D721Med (cell line): ENCODE results near the gene PCSK5.

Source experiments
- DNase-seq: peaks from one replicate; pipeline ENCODE4 v3.0.0; 2011; ENCODE audit warnings: low spot score; ENCODE audit not compliant: insufficient read length
- FAIRE-seq: peaks from 2 replicates; lab custom pipeline; 2011; peaks lifted over from hg19 to GRCh38; lab: Jason Lieb, UNC
- TF ChIP-seq, protein P1 (sequence below): IDR thresholded peaks from 2 replicates; pipeline ENCODE4 v1.5.1; 2012; ENCODE audit warnings: mild to moderate bottlenecking, control low read depth; ENCODE audit not compliant: insufficient read depth; ENCODE audit errors: missing control alignments

PCSK5 gene

DNA sequence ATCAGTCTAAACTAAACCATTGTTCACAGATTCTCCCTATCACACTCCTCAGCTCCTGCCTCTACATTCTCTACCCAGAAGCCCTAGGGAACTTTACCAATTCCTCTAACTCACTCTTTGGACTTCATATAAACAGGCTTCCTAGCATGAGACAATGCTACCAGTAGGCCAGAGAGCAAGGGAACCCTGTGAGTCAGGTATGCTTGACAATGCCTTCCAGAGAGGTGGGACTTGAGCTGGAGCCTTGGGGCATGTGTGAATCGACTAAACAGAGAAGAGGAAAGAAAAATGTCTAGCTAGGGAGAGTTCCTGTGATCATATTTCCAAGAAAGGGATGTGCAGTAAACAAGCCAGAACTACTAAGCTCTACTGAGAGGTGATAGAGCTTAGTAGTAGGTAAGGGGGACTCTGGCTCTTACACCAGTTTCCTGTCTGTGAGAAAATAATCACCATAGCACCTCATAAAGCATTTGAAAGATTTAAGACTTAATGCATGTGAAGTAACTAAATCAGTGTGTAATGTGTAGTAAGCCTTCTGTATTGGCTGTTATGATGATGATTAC lies 510.1 kb downstream of the PCSK5 start:
- no peak for DNase-seq
- TF ChIP-seq, protein P1, sequence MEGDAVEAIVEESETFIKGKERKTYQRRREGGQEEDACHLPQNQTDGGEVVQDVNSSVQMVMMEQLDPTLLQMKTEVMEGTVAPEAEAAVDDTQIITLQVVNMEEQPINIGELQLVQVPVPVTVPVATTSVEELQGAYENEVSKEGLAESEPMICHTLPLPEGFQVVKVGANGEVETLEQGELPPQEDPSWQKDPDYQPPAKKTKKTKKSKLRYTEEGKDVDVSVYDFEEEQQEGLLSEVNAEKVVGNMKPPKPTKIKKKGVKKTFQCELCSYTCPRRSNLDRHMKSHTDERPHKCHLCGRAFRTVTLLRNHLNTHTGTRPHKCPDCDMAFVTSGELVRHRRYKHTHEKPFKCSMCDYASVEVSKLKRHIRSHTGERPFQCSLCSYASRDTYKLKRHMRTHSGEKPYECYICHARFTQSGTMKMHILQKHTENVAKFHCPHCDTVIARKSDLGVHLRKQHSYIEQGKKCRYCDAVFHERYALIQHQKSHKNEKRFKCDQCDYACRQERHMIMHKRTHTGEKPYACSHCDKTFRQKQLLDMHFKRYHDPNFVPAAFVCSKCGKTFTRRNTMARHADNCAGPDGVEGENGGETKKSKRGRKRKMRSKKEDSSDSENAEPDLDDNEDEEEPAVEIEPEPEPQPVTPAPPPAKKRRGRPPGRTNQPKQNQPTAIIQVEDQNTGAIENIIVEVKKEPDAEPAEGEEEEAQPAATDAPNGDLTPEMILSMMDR, result no peak
- no peak for FAIRE-seq

DNA sequence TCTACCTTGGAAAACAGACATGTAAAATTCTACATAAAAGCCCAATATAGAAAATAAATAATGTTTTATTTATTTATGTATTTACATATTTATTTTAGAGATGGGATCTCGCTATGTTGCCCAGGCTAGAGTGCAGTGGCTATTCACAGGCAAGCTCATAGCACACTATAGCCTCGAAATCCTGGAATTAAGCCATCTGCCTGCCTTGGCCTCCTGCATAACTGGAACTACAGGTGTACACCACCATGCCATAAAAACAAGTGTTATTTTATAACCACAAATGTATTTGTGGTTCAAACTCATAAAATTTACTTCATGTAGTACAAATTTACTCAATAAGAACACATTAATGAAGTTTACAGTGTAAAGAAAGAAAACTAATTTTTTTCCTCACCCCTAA lies 510.7 kb downstream of the PCSK5 start:
- FAIRE-seq (no peak), DNase-seq (no peak)
- TF ChIP-seq, protein P1, result no peak

DNA sequence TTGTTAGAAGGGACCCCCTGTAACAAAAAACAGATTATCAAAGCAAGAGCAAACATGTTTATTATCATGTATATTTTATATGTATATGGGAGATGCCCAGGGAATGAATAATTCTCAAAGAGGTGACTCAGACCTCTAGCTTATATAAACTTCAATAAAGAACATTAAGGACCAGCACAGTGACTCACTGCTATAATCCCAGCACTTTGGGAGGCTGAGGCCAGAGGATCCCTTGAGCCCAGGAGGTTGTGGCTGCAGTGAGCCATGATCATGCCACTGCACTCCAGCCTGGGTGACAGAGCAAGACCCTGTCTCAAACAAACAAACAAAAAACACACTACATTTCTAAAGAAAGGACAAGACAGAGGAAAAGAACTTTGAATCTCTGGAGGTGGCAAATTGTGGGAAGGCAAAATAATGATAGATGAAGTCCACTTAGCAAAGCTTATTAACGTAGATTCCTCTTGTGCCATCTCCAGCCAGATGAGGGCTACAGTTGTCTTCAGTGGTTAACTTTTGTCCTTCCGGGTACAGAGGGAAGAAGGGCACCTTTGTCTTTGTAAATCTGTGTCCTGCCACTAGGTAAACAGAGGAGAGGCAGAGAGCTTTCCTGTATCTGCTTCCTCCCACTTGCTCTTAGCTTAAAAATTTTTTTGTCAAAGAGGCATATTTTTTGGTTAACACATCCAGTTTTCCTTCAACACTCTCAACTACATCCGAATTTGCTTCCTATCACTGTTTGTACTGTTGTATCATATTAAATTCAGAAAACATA lies 511.3 kb downstream of the PCSK5 start:
- FAIRE-seq (no peak), DNase-seq (no peak)
- TF ChIP-seq, protein P1, result no peak

DNA sequence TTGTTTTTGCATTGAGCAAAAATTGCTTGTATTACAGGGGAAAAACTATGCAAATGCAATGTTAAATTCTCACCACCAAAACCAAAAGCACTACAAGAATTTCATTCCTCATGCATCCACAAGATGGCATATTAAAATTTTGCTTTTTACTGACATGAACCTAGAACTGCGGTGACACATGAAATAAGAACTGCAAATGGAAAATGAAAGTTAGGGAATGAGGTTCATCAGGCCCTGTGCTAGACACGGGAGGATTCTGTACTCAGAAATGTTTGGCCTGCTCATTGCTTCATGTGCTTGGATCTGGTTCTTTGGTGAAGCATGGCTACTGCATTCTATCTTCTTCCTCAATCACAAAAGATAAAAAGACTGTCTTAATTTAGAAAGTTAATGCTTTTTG lies 512.9 kb downstream of the PCSK5 start:
- TF ChIP-seq, protein P1, result peak; percentile 35
- FAIRE-seq (no peak), DNase-seq (no peak)

DNA sequence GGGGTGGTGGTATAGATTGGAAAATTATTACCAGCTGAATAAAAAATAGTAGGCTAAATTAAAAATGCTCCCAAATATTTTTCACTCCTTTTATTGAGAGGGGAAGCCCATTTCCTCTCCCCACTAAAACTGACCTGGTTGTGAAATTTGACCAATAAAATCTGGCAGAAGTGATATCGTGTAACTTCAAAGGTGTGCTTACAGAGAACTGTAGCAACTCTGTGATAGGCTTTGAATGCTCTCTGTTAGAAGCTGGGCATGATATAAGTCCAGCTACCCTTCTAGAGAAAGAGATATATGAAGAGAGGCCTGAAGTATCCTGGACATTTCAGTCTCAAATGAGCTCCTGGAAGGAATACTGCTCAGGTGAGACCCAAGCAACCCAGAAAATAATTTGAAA lies 513.9 kb downstream of the PCSK5 start:
- DNase-seq, result no peak
- TF ChIP-seq, protein P1, result no peak
- no peak for FAIRE-seq

DNA sequence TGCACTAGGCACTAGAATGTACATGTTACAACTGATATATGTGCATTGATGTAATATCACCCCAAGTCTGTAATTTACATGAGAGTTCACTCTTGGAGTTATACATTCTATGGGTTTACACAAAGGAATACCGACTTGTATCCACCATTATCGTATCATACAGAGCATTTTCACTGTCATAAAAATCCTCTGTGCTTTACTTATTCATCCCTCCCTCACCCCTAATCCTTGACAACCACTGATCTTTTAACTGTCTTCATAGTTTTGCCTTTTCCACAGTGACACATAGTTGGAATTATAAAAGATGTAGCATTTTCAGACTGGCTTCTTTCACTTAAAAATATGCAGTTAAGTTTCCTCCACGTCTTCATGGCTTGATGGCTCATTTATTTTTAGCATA lies 514.9 kb downstream of the PCSK5 start:
- no peak for DNase-seq
- TF ChIP-seq, protein P1, result no peak
- FAIRE-seq, result no peak

DNA sequence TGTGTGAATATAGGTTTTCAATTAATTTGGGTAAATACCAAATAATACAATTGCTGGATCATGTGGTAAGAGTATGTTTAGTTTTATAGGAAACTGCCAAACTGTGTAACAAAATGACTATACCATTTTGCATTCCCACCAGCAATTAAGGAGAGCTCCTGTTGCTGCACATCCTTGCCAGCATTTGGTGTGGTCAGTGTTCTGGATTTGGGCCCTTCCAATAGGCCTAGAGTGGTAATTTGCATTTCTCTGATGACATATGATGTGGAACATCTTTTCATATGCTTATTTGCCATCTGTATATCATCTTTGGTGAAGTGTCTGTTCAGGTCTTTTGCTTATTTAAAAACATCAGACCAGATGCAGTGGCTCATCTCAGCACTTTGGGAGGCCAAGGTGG lies 515.4 kb downstream of the PCSK5 start:
- FAIRE-seq, result no peak
- TF ChIP-seq, protein P1, result no peak

More for the DNA sequence above, 515.4 kb downstream of the PCSK5 start:
- DNase-seq, result no peak
